T-helper 1 cell treated with Interleukin-12 subunit alpha and Interleukin-12 subunit beta and Interleukin-4 antibody, amounts not matched to agents 30 ng/mL and 1 ng/mL, for 36 hours (primary cell): ENCODE measurements around the gene RNF26. TPM values are rescaled to one million over a fixed set of nuclear protein-coding genes. Genes with fewer than 3 reads are reported as not detected.

ENCODE experiments used
- intact Hi-C: fragments of 100-400 bp; cut with micrococcal nuclease; formaldehyde crosslinking; loops from one replicate; pipeline ENCODE4 v1.15.1; 2024
- total RNA-seq: library from RNA; stranded (reverse); gene quantifications from 2 replicates; pipeline ENCODE4 v1.2.3, GENCODE V29; 2022

RNF26 gene
- total RNA-seq, 1 donor from 2014 or later: 27.2 TPM

DNA sequence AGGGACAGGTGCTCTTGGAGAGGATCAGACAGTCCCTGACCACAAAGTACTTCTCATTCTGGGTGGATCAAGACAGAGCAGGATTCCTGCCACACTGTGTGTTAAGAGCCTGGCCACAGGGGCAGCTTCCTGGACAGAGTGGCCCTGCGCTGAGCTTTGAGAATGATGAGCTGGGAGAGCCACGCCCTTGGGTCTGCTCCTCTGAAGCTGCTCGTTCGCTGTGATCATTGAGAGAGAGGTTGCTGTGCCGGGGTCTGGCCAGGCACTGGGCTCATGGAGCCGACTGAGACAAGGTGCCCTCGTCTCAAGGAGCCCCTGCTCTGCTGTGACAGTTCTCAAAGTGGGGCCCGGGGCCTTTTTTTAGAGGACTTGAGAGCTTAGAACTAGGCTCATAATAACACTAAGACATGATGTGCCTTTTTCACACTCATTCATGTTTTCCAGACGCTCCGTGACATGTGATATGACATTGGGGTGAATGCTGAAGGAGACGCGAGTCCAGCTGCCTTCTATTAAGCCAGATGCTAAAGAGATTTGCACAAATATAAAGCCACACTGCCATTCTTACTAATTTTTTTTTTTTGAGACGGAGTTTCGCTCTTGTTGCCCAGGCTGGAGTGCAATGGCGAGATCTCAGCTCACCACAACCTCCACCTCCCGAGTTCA, 13.7 kb downstream of the RNF26 start:
- intact Hi-C loops: no loop called here

DNA sequence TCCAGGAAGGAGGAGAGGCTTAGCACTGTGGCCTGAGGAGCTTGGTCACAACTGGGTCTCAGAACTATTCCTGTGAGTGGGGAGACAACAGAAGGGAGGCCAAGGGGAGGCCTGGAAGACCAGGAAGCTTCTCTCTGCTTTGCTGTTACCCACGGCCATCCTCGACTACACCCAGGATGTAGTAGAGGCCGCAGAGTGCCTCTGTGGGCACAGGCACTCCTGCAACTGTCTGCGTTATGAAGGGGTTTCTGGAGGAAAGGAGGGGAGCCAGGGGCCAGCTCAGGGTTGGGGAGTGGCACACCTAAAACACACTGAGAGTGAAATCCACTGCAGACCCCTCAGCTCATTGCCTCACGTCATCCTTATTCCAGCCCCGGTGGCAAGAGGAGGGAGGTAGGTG, 16.0 kb downstream of the RNF26 start:
- intact Hi-C loops: loop anchor here (10.0 kb wide), 1 partner anchor 374 kb away; the partner anchor contains the start of gene NECTIN1

DNA sequence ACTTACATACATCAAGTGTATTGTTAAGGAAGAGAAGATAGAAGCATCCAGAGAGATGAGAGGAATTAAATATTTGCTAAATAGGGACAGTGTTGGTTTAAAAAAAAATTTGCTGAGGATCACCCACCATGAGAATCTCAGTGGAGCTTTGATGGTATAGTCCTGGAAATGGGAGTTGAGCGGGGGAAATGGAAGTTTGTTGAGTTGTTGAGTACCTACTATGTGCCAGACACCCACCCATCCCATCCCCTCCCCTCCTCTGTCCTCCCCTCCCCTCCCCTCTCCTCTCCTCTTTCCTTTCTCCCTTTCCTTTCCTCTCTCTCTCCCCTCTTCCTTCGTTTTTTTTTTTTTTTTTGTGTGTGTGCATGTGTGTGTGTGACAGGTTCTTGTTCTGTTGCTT, 16.9 kb downstream of the RNF26 start:
- intact Hi-C loops: loop anchor here (10.0 kb wide), 1 partner anchor 374 kb away; the partner anchor contains the start of gene NECTIN1

DNA sequence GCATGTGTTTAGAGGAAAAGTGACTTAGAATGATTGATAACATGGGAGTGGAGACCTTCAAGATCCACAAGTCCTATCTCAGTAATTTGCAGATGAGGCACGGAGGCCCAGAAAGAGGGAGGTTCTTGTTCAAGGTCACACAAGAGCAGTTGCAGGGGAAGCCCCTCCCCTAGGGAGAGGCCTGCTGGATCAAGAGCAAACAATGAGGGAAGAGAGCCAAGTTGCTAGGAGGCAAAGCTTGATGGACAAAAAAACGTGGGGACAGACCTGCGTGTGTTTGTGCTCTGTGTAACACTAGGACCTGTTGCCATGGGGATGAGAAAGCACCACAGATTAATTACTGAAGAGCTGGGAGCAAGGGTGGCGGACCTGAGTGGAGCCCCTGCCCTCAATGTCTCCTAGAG, 18.5 kb downstream of the RNF26 start:
- intact Hi-C loops: loop anchor here (10.0 kb wide), 1 partner anchor 372 kb away; the partner anchor contains the start of gene NECTIN1

DNA sequence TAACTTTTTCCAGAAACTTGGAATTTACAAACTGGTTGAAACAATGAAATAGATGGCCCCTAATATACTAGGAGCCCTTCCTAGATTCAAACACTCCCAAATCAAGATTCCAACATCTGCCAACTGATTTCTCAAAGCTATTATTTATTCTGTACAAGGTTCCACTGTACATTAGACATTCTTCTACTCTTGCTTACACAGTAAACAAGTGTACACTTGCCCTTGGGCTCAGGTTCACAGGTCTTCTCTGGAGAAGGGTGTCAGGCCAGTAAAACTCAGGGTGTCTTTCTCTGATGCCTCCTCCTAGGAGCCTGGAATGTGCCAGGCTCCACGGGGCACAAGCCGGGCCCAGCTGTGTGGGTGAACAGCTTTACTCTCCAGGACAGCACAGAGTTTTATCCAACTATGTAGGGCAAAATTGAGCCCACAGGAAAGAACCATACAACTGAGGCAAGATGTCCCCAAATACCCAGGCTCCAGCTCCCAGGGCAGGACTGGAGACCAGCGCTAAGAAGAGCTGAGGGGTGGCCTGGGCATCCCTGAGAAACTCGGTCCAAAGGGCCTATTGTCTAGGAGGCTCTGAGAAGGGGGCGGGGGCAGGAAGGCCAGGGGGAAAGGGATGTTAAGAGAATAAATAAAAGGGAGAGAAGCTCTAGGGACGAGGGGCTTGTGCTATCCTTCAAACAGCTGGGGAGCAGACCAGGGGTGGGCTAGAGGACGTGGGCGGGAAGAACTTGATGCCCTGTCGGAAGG, 20.9 kb downstream of the RNF26 start:
- intact Hi-C loops: loop anchor here (5.0 to 10.0 kb wide), 2 partner anchors 370 to 752 kb away; partner anchors contain the start of gene NECTIN1

DNA sequence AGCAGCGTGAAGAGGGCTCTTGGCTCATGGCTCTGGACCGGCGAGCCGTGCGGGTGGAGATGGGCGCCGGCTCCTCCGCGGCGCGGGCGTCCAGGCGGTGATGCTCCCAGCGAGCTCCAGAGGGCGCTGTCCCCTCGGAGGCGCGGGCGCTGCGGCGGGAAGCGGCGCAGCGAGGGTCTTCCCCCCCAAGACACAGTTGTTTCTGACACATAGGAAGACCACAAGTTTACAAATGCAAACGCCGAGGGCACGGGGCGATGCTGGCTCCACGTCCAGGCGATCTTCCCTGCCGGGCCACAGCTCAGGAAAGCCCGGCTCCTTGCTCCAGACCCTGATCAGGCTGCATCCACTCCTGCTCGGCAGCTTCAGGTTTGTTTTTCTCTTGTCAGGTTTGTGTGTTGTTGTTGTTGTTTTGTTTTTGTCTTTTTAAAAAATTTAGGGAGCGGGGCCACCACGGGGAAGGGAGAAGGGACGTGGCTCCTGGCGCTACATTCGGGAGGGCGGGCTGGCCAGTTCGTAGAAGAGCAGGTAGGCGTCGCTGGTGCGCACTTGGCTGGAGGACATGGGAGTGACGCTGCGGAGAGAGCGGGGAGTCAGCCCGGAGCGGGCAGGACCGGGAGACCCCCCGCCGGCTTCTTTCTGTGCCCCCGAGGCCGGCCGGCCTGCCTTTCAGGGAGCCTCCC, 22.2 kb downstream of the RNF26 start:
- intact Hi-C loops: loop anchor here (1.0 to 10.0 kb wide), 6 partner anchors 8 to 751 kb away; partner anchors contain the start of genes NECTIN1, RNF26 and USP2

DNA sequence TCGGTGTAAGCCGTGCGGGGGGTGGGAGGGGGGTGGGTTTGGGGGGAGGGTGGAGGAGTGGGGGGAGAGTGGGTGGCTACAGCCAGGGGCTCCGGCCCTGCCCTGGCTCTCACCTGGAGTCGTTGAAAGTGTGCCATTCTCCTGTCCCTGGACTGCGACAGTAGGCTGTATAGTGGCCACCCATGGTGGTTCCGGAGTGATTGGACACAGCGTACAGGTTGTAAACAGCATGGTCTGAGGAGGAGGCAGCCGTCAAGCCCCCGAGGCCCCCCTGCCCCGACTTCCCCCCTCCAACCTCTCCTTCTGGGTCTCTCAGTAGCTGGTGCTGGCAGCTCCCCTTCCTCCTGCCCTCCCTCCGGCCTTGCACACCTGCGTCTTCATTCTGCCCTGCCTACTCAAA, 22.7 kb downstream of the RNF26 start:
- intact Hi-C loops: loop anchor here (5.0 to 10.0 kb wide), 2 partner anchors 368 to 750 kb away; partner anchors contain the start of gene NECTIN1

DNA sequence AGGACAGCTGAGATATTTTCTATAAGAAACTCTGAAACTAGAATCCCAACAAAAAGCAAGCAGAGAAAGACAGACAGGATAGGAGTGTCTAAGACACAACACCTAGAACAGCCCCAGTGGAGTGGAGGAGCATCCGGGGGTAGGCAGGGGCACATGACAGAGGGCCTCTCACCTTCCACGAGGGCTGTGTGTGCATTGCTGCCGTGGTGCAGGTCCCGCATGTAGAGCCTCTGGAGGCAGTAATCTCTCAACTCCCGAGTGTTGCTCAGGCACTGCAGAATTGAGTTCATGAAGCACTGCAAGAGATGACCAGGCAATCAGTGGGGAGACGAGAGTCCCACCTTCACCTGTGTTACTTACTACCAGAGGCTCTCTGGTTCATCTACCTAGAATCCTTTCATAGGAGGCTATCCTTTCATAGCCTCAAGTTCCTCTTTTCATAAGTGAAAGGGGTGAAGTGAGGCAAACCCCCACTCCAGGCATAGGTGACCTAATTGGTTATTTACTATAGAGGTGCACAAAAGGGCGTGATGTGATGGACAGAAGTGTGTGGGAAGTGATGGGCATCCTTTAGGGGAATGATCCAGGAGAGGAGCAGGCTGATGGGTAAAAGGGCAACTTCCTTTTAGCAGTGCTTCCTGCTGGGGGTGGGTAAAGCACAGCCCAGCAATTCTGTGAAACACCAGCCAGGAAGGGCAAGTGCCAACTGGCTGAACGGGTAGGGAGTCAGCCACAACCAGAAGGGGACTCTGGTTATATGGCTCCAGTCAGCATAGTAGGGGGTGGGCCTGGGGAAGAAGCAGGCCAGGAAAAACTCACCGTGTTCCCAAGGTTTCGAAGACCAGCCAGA, 25.3 kb downstream of the RNF26 start:
- intact Hi-C loops: loop anchor here (5.0 to 10.0 kb wide), 2 partner anchors 365 to 748 kb away; partner anchors contain the start of gene NECTIN1

DNA sequence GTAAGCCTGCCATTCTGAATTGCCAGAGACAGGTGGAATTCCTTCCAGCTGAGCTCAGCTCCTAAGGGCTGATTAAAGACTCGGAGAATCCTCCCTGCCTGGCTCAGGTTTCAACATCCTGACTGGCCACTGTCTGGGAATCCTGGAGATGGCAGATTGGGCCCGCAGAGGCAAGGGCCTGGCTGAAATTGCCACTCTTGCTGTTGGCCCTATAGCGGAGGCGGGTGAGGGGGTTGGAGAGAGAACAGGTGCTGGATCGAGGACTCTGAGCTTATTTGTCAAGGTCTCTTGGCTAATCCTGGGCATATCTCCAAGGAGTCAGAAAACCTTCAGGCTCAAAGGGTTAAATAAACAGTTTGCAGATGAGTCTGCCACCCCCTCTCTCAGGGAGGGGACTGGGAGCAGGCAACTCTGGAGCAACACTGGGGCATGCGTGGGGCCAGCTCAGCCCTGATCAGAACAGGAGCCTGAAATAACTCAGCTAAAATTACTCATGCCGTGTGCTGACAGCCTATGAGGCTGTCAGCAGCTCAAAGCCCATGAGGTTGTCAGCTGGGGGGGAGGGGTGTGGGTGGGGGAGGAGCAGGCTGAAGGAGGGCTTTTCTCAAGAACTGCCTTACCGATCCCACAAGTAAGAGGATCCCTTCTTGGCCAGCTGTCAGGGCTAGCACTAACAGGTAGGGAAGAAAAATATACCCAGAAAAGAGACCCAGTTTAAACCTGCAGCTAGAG, 26.9 kb downstream of the RNF26 start:
- intact Hi-C loops: no loop called here

DNA sequence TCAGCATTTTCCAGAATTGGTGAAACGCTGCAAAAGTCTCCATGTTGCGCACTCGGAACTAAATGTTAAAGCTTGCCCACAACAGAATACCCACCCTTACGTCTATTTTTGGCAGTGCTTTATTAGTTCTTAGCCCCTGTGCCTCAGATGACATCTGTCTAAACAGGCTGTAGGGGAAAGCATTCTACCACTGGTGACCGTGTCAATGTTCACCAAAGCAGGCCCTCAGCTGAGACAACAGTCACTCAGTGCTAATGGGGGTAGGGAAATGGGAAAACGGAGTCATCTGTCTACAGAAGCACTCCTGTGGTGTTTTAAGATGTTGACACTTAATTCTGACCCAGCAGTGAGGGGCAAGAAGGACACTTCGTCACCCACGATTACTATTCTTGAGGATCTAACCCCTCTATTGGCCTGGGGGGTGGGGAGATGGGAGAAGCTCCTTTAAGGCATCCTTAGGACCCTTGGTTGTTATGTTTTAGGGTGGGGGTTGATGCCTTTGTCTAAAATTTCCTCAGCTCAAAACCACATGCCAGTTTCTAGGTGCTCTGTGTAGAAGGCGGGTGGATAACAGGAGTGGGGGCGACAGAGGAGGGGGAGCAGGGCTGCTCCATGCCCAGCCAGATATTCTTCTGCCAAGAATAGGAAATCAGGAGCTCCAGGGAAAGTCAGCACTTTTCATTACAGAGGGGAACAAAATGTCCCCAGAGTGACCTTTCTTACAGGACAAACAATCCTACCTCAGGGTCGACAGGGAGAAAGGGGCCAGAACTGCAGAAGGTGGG, 27.8 kb downstream of the RNF26 start:
- intact Hi-C loops: no loop called here

DNA sequence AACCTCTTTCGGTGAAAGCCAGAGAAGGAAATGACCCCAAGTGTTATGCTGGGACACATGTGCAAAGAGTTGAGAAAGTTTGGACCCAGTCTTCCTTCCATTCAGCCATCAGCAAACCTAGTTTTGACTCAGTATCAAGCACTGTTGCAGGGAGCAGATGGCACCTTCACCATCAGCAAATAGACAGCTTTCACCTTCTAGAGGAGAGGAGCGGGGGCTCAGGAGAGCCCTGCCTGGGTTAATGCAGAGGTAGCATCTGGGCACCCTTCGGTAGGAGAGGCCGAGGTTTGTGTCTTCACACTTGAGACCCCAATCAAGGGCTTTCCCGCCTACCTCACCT, 28.4 kb downstream of the RNF26 start:
- intact Hi-C loops: no loop called here

DNA sequence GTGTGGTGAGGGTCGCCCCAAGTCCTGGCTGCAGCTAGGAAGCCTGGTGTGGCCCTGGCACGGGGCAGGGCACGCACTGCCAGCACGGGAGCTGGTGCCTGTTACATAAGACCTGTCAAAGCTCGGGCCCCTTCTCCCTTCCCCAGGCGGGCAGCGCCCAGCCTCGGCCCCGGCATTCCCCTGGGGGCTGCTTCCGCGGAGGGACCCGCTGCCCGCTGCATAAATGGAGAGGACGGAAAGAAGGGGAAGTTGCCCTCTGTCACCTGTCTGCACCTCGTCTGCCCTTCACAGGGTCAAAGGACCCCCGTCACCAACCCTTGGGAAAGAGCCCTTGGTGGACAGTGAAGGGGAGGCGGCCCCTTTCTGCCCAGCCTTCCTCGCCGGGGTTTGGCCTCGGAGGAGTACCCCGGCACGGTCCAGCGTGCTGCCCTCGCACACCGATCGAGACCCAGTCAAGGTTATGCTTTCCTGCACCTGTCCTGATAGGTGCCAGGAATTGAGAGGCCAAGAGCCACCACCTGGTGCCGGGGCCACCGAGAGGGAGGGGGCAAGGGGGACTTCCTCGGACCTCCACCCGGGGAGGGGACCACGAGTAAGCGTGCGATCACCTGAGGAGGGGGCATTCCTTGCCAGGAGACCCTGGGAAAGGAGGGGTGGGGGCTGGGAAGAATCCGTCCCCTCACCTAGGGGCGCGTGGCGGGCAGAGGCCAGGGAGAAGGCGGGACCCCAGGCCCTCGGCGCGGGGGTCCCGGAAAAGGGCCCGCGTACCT, 28.9 kb downstream of the RNF26 start:
- intact Hi-C loops: no loop called here

DNA sequence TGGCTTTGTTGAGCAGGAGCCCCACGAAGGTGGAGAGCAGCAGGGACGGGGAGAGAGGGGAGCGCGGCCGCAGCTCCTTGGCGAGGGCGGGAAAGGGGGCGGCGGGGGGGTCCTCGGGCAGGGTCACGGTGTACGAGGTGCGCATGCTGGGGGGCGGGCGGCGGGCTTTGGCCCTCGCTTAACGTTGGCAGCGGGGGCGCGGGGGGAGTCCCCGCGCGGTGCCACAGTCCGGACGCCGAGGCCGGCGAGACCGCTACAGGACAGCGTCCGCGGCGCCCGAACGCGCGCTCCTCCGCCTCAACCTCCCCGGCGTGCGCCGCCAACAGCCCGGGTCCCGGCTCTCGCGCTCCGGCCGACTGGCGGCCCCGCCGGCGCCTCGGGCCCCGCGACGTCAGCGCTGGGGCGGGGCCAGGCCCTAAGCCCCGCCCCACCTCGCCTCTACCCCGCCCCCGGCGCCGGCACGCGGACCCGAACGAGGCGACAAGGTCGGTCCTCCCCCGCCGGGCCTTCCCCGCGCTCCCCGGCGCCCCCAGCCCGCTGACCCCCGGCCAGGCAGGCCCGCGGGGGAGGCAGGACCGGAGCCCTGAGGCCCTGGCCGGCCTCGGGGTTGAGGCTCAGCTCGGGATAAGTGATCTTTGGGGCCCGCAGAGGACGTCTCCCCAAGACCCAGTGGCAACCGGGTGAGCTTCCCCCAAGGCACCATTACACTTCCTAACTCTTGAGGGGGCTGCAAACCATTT, 29.7 kb downstream of the RNF26 start:
- intact Hi-C loops: loop anchor here (1.0 kb wide), 2 partner anchors 8 to 17 kb away; partner anchors contain the start of gene USP2

DNA sequence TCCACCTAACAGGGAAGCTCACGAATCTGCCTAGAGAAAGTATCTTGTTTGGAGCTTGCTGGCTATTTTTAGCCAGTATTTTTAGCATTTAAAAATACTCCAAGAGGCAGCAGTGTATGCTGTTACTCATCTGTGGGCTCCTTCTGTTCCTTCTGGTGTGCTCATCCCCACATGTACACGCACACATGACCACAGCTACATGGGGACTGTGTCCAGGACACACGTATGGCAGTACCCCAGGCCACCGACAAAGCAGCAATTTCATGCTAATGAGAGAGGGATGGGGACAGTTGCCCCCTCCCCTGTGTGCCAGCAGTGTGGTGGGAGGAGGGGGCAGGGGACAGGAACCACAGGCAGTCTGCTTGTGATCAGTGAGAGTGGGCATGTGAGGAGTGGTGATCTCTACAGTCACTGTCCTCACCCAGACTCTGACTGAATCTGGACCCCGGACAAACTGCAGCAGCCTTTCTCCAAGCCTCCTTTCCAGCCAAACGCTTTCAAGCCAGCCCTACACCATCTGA, 30.8 kb downstream of the RNF26 start:
- intact Hi-C loops: no loop called here

DNA sequence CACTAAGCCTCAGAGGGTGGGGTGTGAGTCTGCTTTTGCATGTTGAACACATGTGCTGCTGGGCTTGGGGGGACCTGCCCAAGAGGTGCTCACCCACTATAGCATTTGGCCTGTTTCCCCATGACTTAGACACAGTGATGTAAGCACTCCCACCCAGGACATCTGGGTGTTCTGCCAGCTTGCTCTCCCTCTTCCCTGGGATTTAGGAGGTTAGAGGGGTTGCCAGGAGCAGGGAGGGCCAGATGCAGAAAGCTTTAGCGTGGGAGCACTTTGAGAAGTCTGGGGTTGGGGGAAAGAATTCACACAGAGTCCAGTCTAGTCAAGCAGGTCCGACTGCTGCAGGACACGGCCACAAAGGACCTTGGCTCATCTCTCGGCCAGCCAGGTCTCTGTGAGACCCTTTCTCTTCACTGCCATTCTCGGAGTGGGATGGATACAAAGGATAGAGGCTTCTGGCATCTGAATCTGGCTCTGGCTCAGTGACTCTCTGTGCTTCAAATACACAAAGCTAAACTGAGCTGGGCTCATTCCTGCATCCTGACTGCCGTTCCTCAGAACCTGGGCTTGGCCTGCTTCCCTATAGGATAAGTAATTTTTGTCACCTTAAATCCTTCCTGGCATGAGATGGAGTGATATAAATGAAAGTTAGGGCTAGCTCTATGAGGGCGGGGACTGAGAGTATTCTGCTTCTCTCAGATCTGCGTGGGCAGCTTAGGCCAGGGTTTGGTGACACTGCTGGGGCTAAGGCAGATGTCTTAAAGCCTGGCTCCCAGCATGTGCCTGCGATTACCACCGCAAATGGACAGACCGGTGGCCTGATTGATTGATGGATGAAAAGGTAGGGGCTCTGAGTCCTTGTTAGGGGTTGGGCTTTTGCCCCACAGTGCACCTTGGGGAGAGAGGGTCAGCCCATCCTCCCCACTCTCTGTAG, 32.6 kb downstream of the RNF26 start:
- intact Hi-C loops: no loop called here

DNA sequence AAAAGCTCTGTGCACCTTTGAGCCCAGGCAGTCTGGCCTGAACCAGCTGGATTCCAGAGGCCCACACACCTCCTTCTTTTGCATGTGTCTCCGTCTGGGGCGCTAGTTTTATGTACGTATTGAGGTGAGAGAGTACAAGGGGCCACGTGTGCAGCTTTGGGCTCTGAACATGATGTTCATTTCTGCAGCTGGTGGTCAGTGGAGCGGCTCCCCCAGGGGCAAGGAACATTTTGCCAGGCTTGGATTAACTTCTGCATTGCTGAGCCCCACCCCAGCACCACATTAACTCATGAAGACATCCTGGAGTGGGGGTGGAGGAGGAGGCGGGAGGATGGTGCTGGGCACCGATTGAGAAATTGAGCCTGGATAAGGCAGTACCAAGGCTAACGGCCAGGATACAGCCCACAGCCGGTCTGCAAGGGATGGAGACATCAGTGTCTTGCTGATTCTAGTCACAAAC, 33.4 kb downstream of the RNF26 start:
- intact Hi-C loops: no loop called here
